Measurements from ENCODE around the gene NPAS2. TPM values are rescaled to one million over a fixed set of nuclear protein-coding genes. Genes with fewer than 3 reads are reported as not detected.
A peak's percentile ranks its signal among the peaks of the same experiment; 100 is the strongest.

NPAS2 gene
- total RNA-seq, 1 donor from 2014 or later, result 72.6 TPM

- TF ChIP-seq, protein P1, sequence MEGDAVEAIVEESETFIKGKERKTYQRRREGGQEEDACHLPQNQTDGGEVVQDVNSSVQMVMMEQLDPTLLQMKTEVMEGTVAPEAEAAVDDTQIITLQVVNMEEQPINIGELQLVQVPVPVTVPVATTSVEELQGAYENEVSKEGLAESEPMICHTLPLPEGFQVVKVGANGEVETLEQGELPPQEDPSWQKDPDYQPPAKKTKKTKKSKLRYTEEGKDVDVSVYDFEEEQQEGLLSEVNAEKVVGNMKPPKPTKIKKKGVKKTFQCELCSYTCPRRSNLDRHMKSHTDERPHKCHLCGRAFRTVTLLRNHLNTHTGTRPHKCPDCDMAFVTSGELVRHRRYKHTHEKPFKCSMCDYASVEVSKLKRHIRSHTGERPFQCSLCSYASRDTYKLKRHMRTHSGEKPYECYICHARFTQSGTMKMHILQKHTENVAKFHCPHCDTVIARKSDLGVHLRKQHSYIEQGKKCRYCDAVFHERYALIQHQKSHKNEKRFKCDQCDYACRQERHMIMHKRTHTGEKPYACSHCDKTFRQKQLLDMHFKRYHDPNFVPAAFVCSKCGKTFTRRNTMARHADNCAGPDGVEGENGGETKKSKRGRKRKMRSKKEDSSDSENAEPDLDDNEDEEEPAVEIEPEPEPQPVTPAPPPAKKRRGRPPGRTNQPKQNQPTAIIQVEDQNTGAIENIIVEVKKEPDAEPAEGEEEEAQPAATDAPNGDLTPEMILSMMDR (IDR thresholded peaks at IDR 0.05), result no peak
- DNase-seq (ENCODE audit: low spot score in 2 of 2), result no peak
- intact Hi-C loops (cut with DNase I), result no loop called here
- peaks cover 12 to 15% of the 10 kb centered on the region in 2 donors for H3K4me1 ChIP-seq
- H3K27ac ChIP-seq, result no peak overlapping the region
- H3K36me3 ChIP-seq, result no peaks in the 10 kb centered on the region
- H3K4me3 ChIP-seq, result no peak overlapping the region
- H3K27me3 ChIP-seq, result no peaks in the 10 kb centered on the region
- peaks cover 4 to 6% of the 10 kb centered on the region in 2 donors for H3K9me3 ChIP-seq
Measured at GRCh38 chr2:100831158-100831750, 11.3 kb downstream of the NPAS2 start.

- intact Hi-C loops (cut with DNase I), result no loop called here
- Histone ChIP-seq H3K36me3 (no peaks in the 10 kb centered on the region), H3K27ac (no peak overlapping the region), H3K9me3 (peaks cover 4 to 6% of the 10 kb centered on the region in 2 donors), H3K4me1 (peaks cover 12 to 15% of the 10 kb centered on the region in 2 donors), H3K4me3 (no peak overlapping the region), H3K27me3 (no peaks in the 10 kb centered on the region)
- no peak for DNase-seq (ENCODE audit: low spot score in 2 of 2)
- TF ChIP-seq, protein P1 (IDR thresholded peaks at IDR 0.05), result no peak
Measured at GRCh38 chr2:100831831-100832230, 11.9 kb downstream of the NPAS2 start.

GRCh38 chr2:100832885-100833284, 12.9 kb downstream of the NPAS2 start:
- Histone ChIP-seq H3K9me3 (peaks cover 1 to 4% of the 10 kb centered on the region in 2 donors), H3K4me3 (no peak overlapping the region), H3K27me3 (no peaks in the 10 kb centered on the region), H3K36me3 (no peaks in the 10 kb centered on the region), H3K27ac (peak overlapping the region; percentile 23 to 71), H3K4me1 (peaks cover 12 to 20% of the 10 kb centered on the region in 2 donors)
- TF ChIP-seq, protein P1 (IDR thresholded peaks at IDR 0.05), result no peak
- intact Hi-C loops (cut with DNase I), result no loop called here
- no peak for DNase-seq (ENCODE audit: low spot score in 2 of 2)

- Histone ChIP-seq H3K36me3 (no peaks in the 10 kb centered on the region), H3K27me3 (no peaks in the 10 kb centered on the region), H3K4me1 (peaks cover 12 to 20% of the 10 kb centered on the region in 2 donors), H3K27ac (peak overlapping the region; percentile 23 to 71), H3K9me3 (peaks cover 0 to 3% of the 10 kb centered on the region in 2 donors), H3K4me3 (no peak overlapping the region)
- TF ChIP-seq, protein P1 (IDR thresholded peaks at IDR 0.05), result no peak
- intact Hi-C loops (cut with DNase I), result no loop called here
- DNase-seq (ENCODE audit: low spot score in 2 of 2), result no peak
Measured at GRCh38 chr2:100833331-100833730, 13.4 kb downstream of the NPAS2 start.

- Histone ChIP-seq H3K36me3 (no peaks in the 10 kb centered on the region), H3K27me3 (no peaks in the 10 kb centered on the region), H3K4me1 (peaks cover 12 to 20% of the 10 kb centered on the region in 2 donors), H3K27ac (peak overlapping the region; percentile 23 to 71), H3K9me3 (no peaks in the 10 kb centered on the region), H3K4me3 (no peak overlapping the region)
- TF ChIP-seq, protein P1 (IDR thresholded peaks at IDR 0.05), result no peak
- DNase-seq (ENCODE audit: low spot score in 2 of 2), result no peak
- intact Hi-C loops (cut with DNase I), result no loop called here
Measured at GRCh38 chr2:100834221-100834620, 14.3 kb downstream of the NPAS2 start.

All from ascending aorta (tissue), 2 donors.